Neuronal stem cell (in vitro differentiated cells): ENCODE measurements around the gene RNF220.

ENCODE experiments used
- DNase-seq: peaks from one replicate; pipeline ENCODE4 v3.0.0-alpha.2; 2013; ENCODE audit warnings: low spot score
- H2AFZ ChIP-seq: one replicate; pipeline ENCODE4 v1.6.1; 2013; ENCODE audit warnings: mild to moderate bottlenecking, low read length, inconsistent platforms
- H2AK5ac ChIP-seq: 2 replicates; pipeline ENCODE4 v1.6.1; 2013; ENCODE audit warnings: low read depth, mild to moderate bottlenecking, inconsistent platforms, low read length, moderate library complexity, mixed read lengths
- H2BK120ac ChIP-seq: 2 replicates; pipeline ENCODE4 v1.6.1; 2013; ENCODE audit warnings: low read depth, mild to moderate bottlenecking, inconsistent platforms, low read length, moderate library complexity, mixed read lengths
- H2BK12ac ChIP-seq: one replicate; pipeline ENCODE4 v1.6.1; 2013; ENCODE audit warnings: low read length, inconsistent platforms
- H2BK15ac ChIP-seq: 2 replicates; pipeline ENCODE4 v1.6.1; 2013; ENCODE audit warnings: mild to moderate bottlenecking, low read length, inconsistent platforms, mixed read lengths
- H2BK5ac ChIP-seq: one replicate; pipeline ENCODE4 v1.6.1; 2013; ENCODE audit warnings: inconsistent platforms, mild to moderate bottlenecking, low read length, moderate library complexity
- H3K14ac ChIP-seq: one replicate; pipeline ENCODE4 v1.6.1; 2013; ENCODE audit warnings: low read length, inconsistent platforms
- H3K18ac ChIP-seq: 2 replicates; pipeline ENCODE4 v1.6.1; 2013; ENCODE audit warnings: low read length, inconsistent platforms
- H3K23ac ChIP-seq: 2 replicates; pipeline ENCODE4 v1.6.1; 2013; ENCODE audit warnings: low read depth, mild to moderate bottlenecking, mixed read lengths, low read length, inconsistent platforms; ENCODE audit not compliant: poor library complexity
- H3K27ac ChIP-seq: replicated peaks from 3 replicates; pipeline ENCODE4 v1.5.1; 2013; ENCODE audit warnings: low read length, inconsistent platforms
- H3K27me3 ChIP-seq, 3 experiments: 2 replicates each; pipeline ENCODE4 v1.6.1; 2013; ENCODE audit warnings: low read length in 3 of 3, mild to moderate bottlenecking in 2 of 3, inconsistent platforms in 1 of 3, low read depth in 1 of 3, mixed read lengths in 1 of 3, moderate library complexity in 1 of 3; ENCODE audit not compliant: control insufficient read depth in 3 of 3, insufficient read depth in 3 of 3
- H3K36me3 ChIP-seq, 2 donors: replicated peaks in 1 of 2; 2 replicates each; pipeline ENCODE4 v1.6.1; 2013; ENCODE audit warnings: low read length in 2 of 2; ENCODE audit not compliant: control insufficient read depth in 2 of 2, insufficient read depth in 2 of 2
- H3K4ac ChIP-seq: 2 replicates; pipeline ENCODE4 v1.6.1; 2013; ENCODE audit warnings: inconsistent platforms, mild to moderate bottlenecking, low read length, moderate library complexity
- H3K4me1 ChIP-seq, 2 donors: 1 replicate in 1 of 2; 2 replicates in 1 of 2; pipeline ENCODE4 v1.6.1; 2013; ENCODE audit warnings: low read length in 2 of 2, low read depth in 1 of 2; ENCODE audit not compliant: control insufficient read depth in 2 of 2, insufficient read depth in 1 of 2
- H3K4me2 ChIP-seq: one replicate; pipeline ENCODE4 v1.6.1; 2013; ENCODE audit warnings: mild to moderate bottlenecking, low read length, inconsistent platforms; ENCODE audit not compliant: insufficient read depth, poor library complexity, severe bottlenecking
- H3K4me3 ChIP-seq, 2 donors: 2 replicates each; pipeline ENCODE4 v1.5.1; 2013; ENCODE audit warnings: low read length in 2 of 2, mild to moderate bottlenecking in 2 of 2, inconsistent platforms in 1 of 2, moderate library complexity in 1 of 2
- H3K79me1 ChIP-seq: one replicate; pipeline ENCODE4 v1.6.1; 2013; ENCODE audit warnings: low read depth, mild to moderate bottlenecking, inconsistent platforms, low read length, moderate library complexity
- H3K9ac ChIP-seq: one replicate; pipeline ENCODE4 v1.6.1; 2013; ENCODE audit warnings: mild to moderate bottlenecking, low read depth, low read length, inconsistent platforms; ENCODE audit not compliant: poor library complexity
- H3K9me3 ChIP-seq, 2 donors: replicated peaks in 1 of 2; 2 replicates each; pipeline versions ENCODE3 to v1.6.1; 2013; ENCODE audit warnings: low read length in 2 of 2, mild to moderate bottlenecking in 2 of 2, inconsistent platforms in 1 of 2, low read depth in 1 of 2, mixed read lengths in 1 of 2, moderate library complexity in 1 of 2; ENCODE audit not compliant: control insufficient read depth in 2 of 2, insufficient read depth in 1 of 2
- H4K8ac ChIP-seq: one replicate; pipeline ENCODE4 v1.6.1; 2013; ENCODE audit warnings: low read depth, mild to moderate bottlenecking, inconsistent platforms, low read length, moderate library complexity
- H4K91ac ChIP-seq: one replicate; pipeline ENCODE4 v1.6.1; 2013; ENCODE audit warnings: low read length, low read depth, mild to moderate bottlenecking, inconsistent platforms; ENCODE audit not compliant: poor library complexity
- WGBS, 2 donors: extraction: QIAGEN DNeasy Blood & Tissue Kit; methylation state at CpG; one replicate each; pipeline ENCODE4 v1.1.7; 2013; ENCODE audit warnings: missing lambda C conversion rate in 2 of 2, mixed read lengths in 1 of 2; ENCODE audit not compliant: insufficient read length in 2 of 2, insufficient replicate concordance in 1 of 2; ENCODE audit errors: extremely low coverage in 2 of 2; 5-methylcytosine and 5-hydroxymethylcytosine counted together

The RNF220 gene

DNA sequence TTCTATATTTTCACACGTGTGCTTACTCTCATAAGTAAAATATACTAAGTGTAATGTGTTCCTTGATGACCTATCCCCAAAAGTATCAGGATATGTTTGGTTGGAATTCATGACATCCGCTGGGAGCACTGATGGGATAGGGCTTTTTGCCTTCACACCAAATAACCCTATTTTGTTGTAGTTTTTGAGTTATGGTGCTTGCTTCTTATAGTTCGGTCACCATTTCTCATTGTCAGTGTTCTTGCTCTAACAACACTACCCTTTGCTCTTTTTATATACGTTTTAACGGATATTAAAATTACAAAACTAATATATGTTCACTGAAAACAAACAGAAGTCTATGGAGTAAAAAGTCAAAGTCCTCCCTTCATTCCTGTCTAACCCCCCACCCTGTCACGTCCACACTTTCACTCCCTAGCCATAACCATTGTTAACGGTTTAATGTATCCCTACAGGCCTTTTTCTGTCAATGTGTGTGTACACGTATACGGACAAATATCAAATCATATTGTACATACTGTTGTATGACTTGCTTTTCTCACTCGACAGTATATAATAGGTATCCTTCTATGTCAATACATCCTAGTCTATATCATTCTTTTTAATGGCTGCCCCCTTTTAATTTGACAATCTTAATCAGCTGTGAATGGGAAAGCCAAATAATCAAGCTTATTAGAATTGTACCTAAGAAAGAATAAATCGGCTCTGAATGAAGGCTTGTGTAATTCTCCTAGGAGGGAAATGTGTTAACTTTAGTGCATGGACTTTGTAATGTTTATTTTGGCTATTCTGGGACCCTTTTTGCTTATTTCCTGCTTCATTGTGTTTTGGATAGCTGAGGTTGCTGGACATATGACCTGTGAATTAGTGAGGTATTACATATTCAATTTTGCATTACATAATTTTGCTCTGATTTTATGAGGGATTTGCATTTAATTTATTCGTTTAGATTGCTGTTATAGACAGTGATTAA lies 3.5 kb upstream of the RNF220 start:
- WGBS, 2 donors = no CpG with 5 or more reads among the region's 12 CpGs
- no peak overlapping the region for H3K23ac ChIP-seq
- no peak overlapping the region for H2AFZ ChIP-seq
- H3K4ac ChIP-seq = no peak overlapping the region
- H3K36me3 ChIP-seq = no peaks in the 10 kb centered on the region
- no peak overlapping the region for H2BK5ac ChIP-seq
- no peak overlapping the region for H3K18ac ChIP-seq
- H3K79me1 ChIP-seq = no peaks in the 10 kb centered on the region
- H3K4me2 ChIP-seq = no peak overlapping the region
- no peak overlapping the region for H3K27ac ChIP-seq
- no peak overlapping the region for H4K91ac ChIP-seq
- no peaks in the 10 kb centered on the region for H3K9me3 ChIP-seq
- H2BK12ac ChIP-seq = no peak overlapping the region
- no peak overlapping the region for H3K4me3 ChIP-seq
- H3K9ac ChIP-seq = no peak overlapping the region
- peaks cover 3 to 7% of the 10 kb centered on the region in 2 donors for H3K4me1 ChIP-seq
- peaks cover 5 to 50% (median 14%) of the 10 kb centered on the region in 3 experiments for H3K27me3 ChIP-seq
- DNase-seq = no peak
- no peak overlapping the region for H2BK15ac ChIP-seq
- H2AK5ac ChIP-seq = no peak overlapping the region
- no peak overlapping the region for H2BK120ac ChIP-seq
- no peak overlapping the region for H4K8ac ChIP-seq
- no peak overlapping the region for H3K14ac ChIP-seq

- Histone ChIP-seq H2BK5ac (peak overlapping the region; percentile 20), H3K36me3 (peaks cover 0 to 3% of the 10 kb centered on the region in 2 donors), H3K9me3 (no peaks in the 10 kb centered on the region), H3K27me3 (peaks cover 10 to 54% (median 23%) of the 10 kb centered on the region in 3 experiments), H3K79me1 (no peaks in the 10 kb centered on the region), H3K4ac (no peak overlapping the region), H3K4me3 (peak overlapping the region; percentile 85 to 99), H4K8ac (no peak overlapping the region), H3K4me1 (peaks cover 14% of the 10 kb centered on the region in 2 donors), H3K27ac (no peak overlapping the region), H4K91ac (no peak overlapping the region), H2BK15ac (no peak overlapping the region), H2AK5ac (peak overlapping the region; percentile 28), H3K14ac (no peak overlapping the region), H2BK120ac (no peak overlapping the region), H3K18ac (peak overlapping the region; percentile 48), H3K9ac (peak overlapping the region; percentile 31), H3K4me2 (peak overlapping the region; percentile 74), H2AFZ (peak overlapping the region; percentile 70), H2BK12ac (no peak overlapping the region), H3K23ac (no peak overlapping the region)
- DNase-seq = no peak
- WGBS, 2 donors = no CpG with 5 or more reads among the region's 66 CpGs
Measured at GRCh38 chr1:44405798-44406736, 1.0 kb downstream of the RNF220 start.

- Histone ChIP-seq H3K4me1 (peaks cover 14% of the 10 kb centered on the region in 2 donors), H3K27me3 (peaks cover 7 to 60% (median 23%) of the 10 kb centered on the region in 3 experiments), H3K36me3 (peaks cover 0 to 11% of the 10 kb centered on the region in 2 donors), H2AK5ac (peak overlapping the region; percentile 71), H3K9ac (peak overlapping the region; percentile 88), H3K18ac (peak overlapping the region; percentile 91), H3K14ac (no peak overlapping the region), H4K8ac (no peak overlapping the region), H3K79me1 (no peaks in the 10 kb centered on the region), H3K4me2 (peak overlapping the region; percentile 67), H4K91ac (no peak overlapping the region), H3K9me3 (no peaks in the 10 kb centered on the region), H2BK15ac (no peak overlapping the region), H3K4ac (no peak overlapping the region), H3K27ac (no peak overlapping the region), H3K23ac (peak overlapping the region; percentile 36), H2AFZ (peak overlapping the region; percentile 9), H3K4me3 (peak overlapping the region; percentile 45 to 99), H2BK120ac (peak overlapping the region; percentile 52), H2BK5ac (no peak overlapping the region), H2BK12ac (no peak overlapping the region)
- WGBS, 2 donors = no CpG with 5 or more reads among the region's 50 CpGs
- DNase-seq = peak; percentile 59
Measured at GRCh38 chr1:44406737-44407429, 1.8 kb downstream of the RNF220 start.
